HEK293T (cell line): ENCODE measurements around the gene AMHR2.

Source experiments
- CTCF ChIA-PET: fragments of 350-600 bp; formaldehyde crosslinking; extraction: SDS; loops from one replicate; lab custom pipeline; 2021; ENCODE audit warnings: antibody characterized with exemption, inconsistent platforms; lab: Yijun Ruan, JAX
- POLR2A ChIA-PET: fragments of 350-600 bp; formaldehyde crosslinking; extraction: SDS; loops from one replicate; lab custom pipeline; 2020; ENCODE audit warnings: antibody characterized with exemption, inconsistent platforms; lab: Yijun Ruan, JAX
- DNase-seq: peaks from one replicate; pipeline ENCODE4 v3.0.0; 2012; ENCODE audit warnings: mixed read lengths; ENCODE audit errors: extremely low spot score
- ARNT ChIP-seq: fragments of 450-650 bp; IDR thresholded peaks from 2 replicates; pipeline ENCODE4 v1.6.1; 2017; ENCODE audit warnings: mild to moderate bottlenecking
- BHLHE40 ChIP-seq: fragments of 450-650 bp; IDR thresholded peaks from 2 replicates; pipeline ENCODE4 v1.6.1; 2016; ENCODE audit warnings: mild to moderate bottlenecking, moderate library complexity, borderline replicate concordance
- CTBP1 ChIP-seq: fragments of 450-650 bp; IDR thresholded peaks from 2 replicates; pipeline ENCODE4 v1.6.1; 2016; ENCODE audit warnings: borderline replicate concordance
- ELF4 ChIP-seq: fragments of 450-650 bp; IDR thresholded peaks from 2 replicates; pipeline ENCODE4 v1.6.1; 2017; ENCODE audit warnings: antibody characterized with exemption
- FOXA1 ChIP-seq: fragments of 450-650 bp; IDR thresholded peaks from 2 replicates; pipeline ENCODE4 v1.6.1; 2016; ENCODE audit warnings: mild to moderate bottlenecking
- FOXK2 ChIP-seq: fragments of 450-650 bp; IDR thresholded peaks from 2 replicates; pipeline ENCODE4 v1.6.1; 2016; ENCODE audit warnings: mild to moderate bottlenecking
- FOXM1 ChIP-seq: fragments of 450-650 bp; IDR thresholded peaks from 2 replicates; pipeline ENCODE4 v1.6.1; 2017; ENCODE audit warnings: mild to moderate bottlenecking, borderline replicate concordance
- HDGF ChIP-seq: fragments of 450-650 bp; IDR thresholded peaks from 2 replicates; pipeline ENCODE4 v1.6.1; 2017; ENCODE audit warnings: antibody characterized with exemption, borderline replicate concordance
- L3MBTL2 ChIP-seq: fragments of 450-650 bp; conservative IDR thresholded peaks from 2 replicates; pipeline ENCODE4 v1.6.1; 2016; ENCODE audit warnings: mild to moderate bottlenecking
- LEF1 ChIP-seq: fragments of 450-650 bp; IDR thresholded peaks from 2 replicates; pipeline ENCODE4 v1.6.1; 2017; ENCODE audit warnings: mild to moderate bottlenecking, borderline replicate concordance
- NFRKB ChIP-seq: fragments of 450-650 bp; IDR thresholded peaks from 2 replicates; pipeline ENCODE4 v1.6.1; 2016; ENCODE audit warnings: mild to moderate bottlenecking, moderate library complexity
- PKNOX1 ChIP-seq: fragments of 450-650 bp; IDR thresholded peaks from 2 replicates; pipeline ENCODE4 v1.6.1; 2016
- SP1 ChIP-seq: fragments of 450-650 bp; IDR thresholded peaks from 2 replicates; pipeline ENCODE4 v1.6.1; 2017
- SUZ12 ChIP-seq: fragments of 450-650 bp; IDR thresholded peaks from 2 replicates; pipeline ENCODE4 v1.6.1; 2016; ENCODE audit warnings: mild to moderate bottlenecking
- TARDBP ChIP-seq: fragments of 450-650 bp; IDR thresholded peaks from 2 replicates; pipeline ENCODE4 v1.6.1; 2016
- ZNF384 ChIP-seq: fragments of 450-650 bp; IDR thresholded peaks from 2 replicates; pipeline ENCODE4 v1.6.1; 2016

AMHR2 gene

GRCh38 chr12:53467880-53468279 lies 44.2 kb downstream of the AMHR2 start:
- no peak for DNase-seq
- TF ChIP-seq ELF4 (no peak), TARDBP (no peak), ZNF384 (no peak), PKNOX1 (no peak), BHLHE40 (no peak), L3MBTL2 (no peak), LEF1 (no peak), HDGF (no peak), FOXM1 (no peak), SUZ12 (no peak)
- POLR2A ChIA-PET = interaction anchor here (1.5 kb wide), 1 partner anchor 33 kb away, joined by 6 read pairs; the partner anchor contains the start of gene TARBP2
- CTCF ChIA-PET = no interaction called here

- DNase-seq = no peak
Measured at GRCh38 chr12:53468282-53468681, 44.6 kb downstream of the AMHR2 start.

GRCh38 chr12:53472056-53472582 lies 48.5 kb downstream of the AMHR2 start:
- CTCF ChIA-PET = no interaction called here
- POLR2A ChIA-PET = interaction anchor here (0.9 to 3.1 kb wide), 3 partner anchors 8 to 29 kb away, joined by 3 to 12 read pairs (median 3); partner anchors contain the start of gene TARBP2
- no peak for DNase-seq
- TF ChIP-seq BHLHE40 = no peak

More at GRCh38 chr12:53468282-53468681, 44.6 kb downstream of the AMHR2 start:
- TF ChIP-seq FOXM1 = no peak
- TF ChIP-seq ARNT = no peak
- TF ChIP-seq SP1 = no peak
- no peak for TF ChIP-seq SUZ12
- TF ChIP-seq HDGF = no peak
- no peak for TF ChIP-seq LEF1
- TF ChIP-seq NFRKB = no peak
- no peak for TF ChIP-seq CTBP1
- no peak for TF ChIP-seq BHLHE40
- TF ChIP-seq L3MBTL2 = no peak
- no peak for TF ChIP-seq TARDBP
- TF ChIP-seq ELF4 = no peak
- TF ChIP-seq ZNF384 = no peak
- no peak for TF ChIP-seq FOXA1
- TF ChIP-seq FOXK2 = no peak
- no peak for TF ChIP-seq PKNOX1
- ChIA-PET CTCF (no interaction called here), POLR2A (interaction anchor here (1.5 kb wide), 1 partner anchor 33 kb away, joined by 6 read pairs; the partner anchor contains the start of gene TARBP2)

GRCh38 chr12:53474077-53474476 lies 50.4 kb downstream of the AMHR2 start:
- TF ChIP-seq FOXA1 = no peak
- no peak for TF ChIP-seq BHLHE40
- TF ChIP-seq SP1 = no peak
- no peak for TF ChIP-seq ARNT
- no peak for TF ChIP-seq TARDBP
- no peak for DNase-seq
- ChIA-PET CTCF (no interaction called here), POLR2A (interaction anchor here (3.0 to 3.1 kb wide), 2 partner anchors 16 to 27 kb away, joined by 9 to 12 read pairs; partner anchors contain the start of gene TARBP2)

GRCh38 chr12:53474819-53475218 lies 51.2 kb downstream of the AMHR2 start:
- ChIA-PET POLR2A (interaction anchor here (1.1 to 4.1 kb wide), 3 partner anchors 17 to 153 kb away, joined by 4 to 18 read pairs (median 9); partner anchors contain the start of genes AAAS and TARBP2), CTCF (interaction anchor here (1.0 kb wide), 1 partner anchor 34 kb away, joined by 4 read pairs; no protein-coding TSS in a partner anchor)
- TF ChIP-seq PKNOX1 (no peak), SUZ12 (no peak), FOXM1 (no peak), L3MBTL2 (no peak), ARNT (no peak), SP1 (no peak), FOXK2 (no peak), TARDBP (no peak), CTBP1 (no peak), NFRKB (no peak), HDGF (no peak), LEF1 (no peak)
- no peak for DNase-seq

GRCh38 chr12:53476769-53477209 lies 53.1 kb downstream of the AMHR2 start:
- TF ChIP-seq ARNT (no peak), HDGF (no peak), NFRKB (no peak), TARDBP (no peak), LEF1 (no peak), CTBP1 (no peak), FOXA1 (no peak), PKNOX1 (no peak), SP1 (no peak), ELF4 (no peak), BHLHE40 (no peak), L3MBTL2 (no peak), ZNF384 (no peak), FOXM1 (no peak), FOXK2 (no peak)
- DNase-seq = peak; percentile 34
- ChIA-PET POLR2A (interaction anchor here (1.0 to 4.1 kb wide), 3 partner anchors 24 to 157 kb away, joined by 3 to 18 read pairs (median 3); partner anchors contain the start of gene TARBP2), CTCF (interaction anchor here (0.6 to 2.2 kb wide), 6 partner anchors 15 to 257 kb away, joined by 3 to 8 read pairs (median 4); partner anchors contain the start of gene TARBP2)
